GM12878 (cell line): Measurements from ENCODE around the gene EFHD2. TPM values are rescaled to one million over a fixed set of nuclear protein-coding genes. Genes with fewer than 3 reads are reported as not detected.

Source experiments
- ATAC-seq: fragments of 200-7000 bp; cut with Tn5 transposase; 3 replicates; pipeline ENCODE4 v1.9.1; 2020; ENCODE audit warnings: mild to moderate bottlenecking, moderate library complexity
- BruUV-seq: library from RNA; stranded (reverse); fragments of 400-500 nt; replicated peaks from 2 replicates; lab custom pipeline; 2021; lab: Mats Ljungman, UMichigan
- CTCF ChIA-PET: fragments of 300-600 bp; sonication (Branson Sonifier 250); formaldehyde crosslinking; extraction: SDS; loops from one replicate; lab custom pipeline; 2021; ENCODE audit warnings: inconsistent platforms; lab: Yijun Ruan, JAX
- POLR2A ChIA-PET: fragments of 350-600 bp; formaldehyde crosslinking; extraction: SDS; loops from one replicate; lab custom pipeline; 2021; ENCODE audit warnings: inconsistent platforms; lab: Charles Lee
- RAD21 ChIA-PET: fragments of 300-600 bp; sonication (Branson Sonifier 250); formaldehyde crosslinking; loops from one replicate; lab custom pipeline; 2023; ENCODE audit warnings: antibody characterized with exemption; ENCODE audit not compliant: unreplicated experiment; lab: Charles Lee
- SMC1A ChIA-PET: fragments of 300-600 bp; sonication (Branson Sonifier 250); formaldehyde crosslinking; loops from one replicate; lab custom pipeline; 2023; ENCODE audit not compliant: unreplicated experiment, uncharacterized antibody; lab: Charles Lee
- DNase-seq: peaks from one replicate; pipeline ENCODE4 v3.0.0-alpha.2; 2011; ENCODE audit warnings: low read depth, low spot score
- FAIRE-seq: peaks from 3 replicates; lab custom pipeline; 2011; peaks lifted over from hg19 to GRCh38; lab: Jason Lieb, UNC
- H2AFZ ChIP-seq: 2 replicates; pipeline ENCODE4 v1.6.0; 2011; ENCODE audit warnings: low read depth, low read length, control low read depth; ENCODE audit not compliant: control insufficient read depth
- H3K27ac ChIP-seq: 2 replicates; pipeline ENCODE4 v1.5.1; 2011; ENCODE audit warnings: control low read depth; ENCODE audit not compliant: control insufficient read depth, insufficient read depth
- H3K27me3 ChIP-seq, 2 experiments: replicated peaks in 1 of 2; 2 replicates each; pipeline versions ENCODE4 v1.6.0 to v1.6.1; 2011; ENCODE audit warnings: low read length in 1 of 2; ENCODE audit not compliant: control insufficient read depth in 2 of 2, insufficient read depth in 2 of 2
- H3K36me3 ChIP-seq, 2 experiments: 2 replicates each; pipeline ENCODE4 v1.5.1; 2011; ENCODE audit warnings: low read length in 1 of 2; ENCODE audit not compliant: control insufficient read depth in 2 of 2, insufficient read depth in 2 of 2
- H3K4me1 ChIP-seq: 2 replicates; pipeline ENCODE4 v1.6.1; 2011; ENCODE audit warnings: mild to moderate bottlenecking, low read length, moderate library complexity, mixed read lengths; ENCODE audit not compliant: control insufficient read depth, insufficient read depth
- H3K4me2 ChIP-seq: 2 replicates; pipeline ENCODE4 v1.6.0; 2011; ENCODE audit warnings: control low read depth; ENCODE audit not compliant: control insufficient read depth, insufficient read depth
- H3K4me3 ChIP-seq: fragments of 200-600 bp; sonication (generic); 2 replicates; pipeline ENCODE4 v1.5.1; 2016
- H3K79me2 ChIP-seq: 2 replicates; pipeline ENCODE4 v1.6.0; 2011; ENCODE audit warnings: low read length; ENCODE audit not compliant: control insufficient read depth, insufficient read depth
- H3K9ac ChIP-seq: 2 replicates; pipeline ENCODE4 v1.8.0; 2011; ENCODE audit warnings: low read length, control low read depth, mixed read lengths; ENCODE audit not compliant: control insufficient read depth, insufficient read depth
- H3K9me3 ChIP-seq: replicated peaks from 3 replicates; pipeline ENCODE4 v1.5.1; 2011; ENCODE audit warnings: mild to moderate bottlenecking, low read length; ENCODE audit not compliant: control insufficient read depth, insufficient read depth
- H4K20me1 ChIP-seq: 2 replicates; pipeline ENCODE4 v1.6.0; 2011; ENCODE audit not compliant: control insufficient read depth, insufficient read depth
- BRCA1 ChIP-seq: IDR thresholded peaks from 2 replicates; pipeline ENCODE4 v1.6.1; 2011; ENCODE audit warnings: low read depth, low read length, improper control_type of control experiment
- CHD2 ChIP-seq: IDR thresholded peaks from 2 replicates; pipeline ENCODE4 v1.6.1; 2011; ENCODE audit warnings: low read depth, low read length, improper control_type of control experiment, borderline replicate concordance
- FOXK2 ChIP-seq: fragments of 450-650 bp; IDR thresholded peaks from 2 replicates; pipeline ENCODE4 v1.6.1; 2017; ENCODE audit warnings: mild to moderate bottlenecking, moderate library complexity
- MXI1 ChIP-seq: fragments of 150-350 bp; IDR thresholded peaks from 2 replicates; pipeline ENCODE4 v1.6.1; 2011; ENCODE audit warnings: low read depth, mild to moderate bottlenecking, inconsistent platforms, low read length, improper control_type of control experiment
- NFXL1 ChIP-seq: fragments of 450-650 bp; IDR thresholded peaks from 2 replicates; pipeline ENCODE4 v1.6.1; 2017; ENCODE audit warnings: antibody characterized with exemption, mild to moderate bottlenecking, borderline replicate concordance
- RAD51 ChIP-seq: fragments of 450-650 bp; IDR thresholded peaks from 2 replicates; pipeline ENCODE4 v1.6.1; 2016; ENCODE audit warnings: moderate library complexity, mild to moderate bottlenecking, inconsistent platforms
- STAT1 ChIP-seq: fragments of 450-650 bp; conservative IDR thresholded peaks from 2 replicates; pipeline ENCODE4 v1.6.1; 2014; ENCODE audit warnings: antibody characterized with exemption, mild to moderate bottlenecking
- WGBS: methylation state at CpG from one replicate; pipeline ENCODE4 v1.1.6; 2016; ENCODE audit warnings: low lambda C conversion rate; ENCODE audit not compliant: insufficient replicate concordance, insufficient coverage; ENCODE audit errors: missing lambda C conversion rate; 5-methylcytosine and 5-hydroxymethylcytosine counted together
- in situ Hi-C: fragments of 300-500 bp; cut with MboI; formaldehyde crosslinking; loops from 9 replicates; pipeline ENCODE4 v1.14.3; 2018; ENCODE audit warnings: mixed read lengths
- intact Hi-C: fragments of 100-400 bp; cut with micrococcal nuclease; formaldehyde crosslinking; loops from one replicate; pipeline ENCODE4 v1.14.2; 2022; ENCODE audit not compliant: unreplicated experiment
- polyA plus RNA-seq, 11 experiments: library from polyadenylated mRNA; depleted of rRNA in 4 of 11; unstranded in 6 of 11; stranded (reverse) in 5 of 11; fragments of >200 nt; fragmentation: Nextera tagmentation in 4 of 11; fragmentation: Illumina TruSeq in 1 of 11; extraction: Ambion mirVana in 4 of 11; extraction: Trizol in 1 of 11; gene quantifications; 1 replicate in 1 of 11; 2 replicates in 10 of 11; pipeline versions ENCODE4 v1.2.1 to v1.2.3, GENCODE V29; 2011 to 2016; ENCODE audit warnings: inconsistent platforms in 2 of 11, missing spikeins in 2 of 11, low read depth in 1 of 11
- total RNA-seq, 4 experiments: library from RNA; depleted of rRNA in 3 of 4; stranded (reverse); fragments of >200 nt in 3 of 4; fragmentation: Illumina TruSeq in 1 of 4; extraction: Trizol in 1 of 4; gene quantifications; 2 replicates each; pipeline versions ENCODE4 v1.2.1 to v1.2.3, GENCODE V29; 2013 to 2021
- TF ChIP-seq, protein P1 (sequence below): fragments of 450-650 bp; IDR thresholded peaks from 2 replicates; pipeline ENCODE4 v1.6.1; 2017; ENCODE audit warnings: borderline replicate concordance
- TF ChIP-seq, protein P2 (sequence below): IDR thresholded peaks from 2 replicates; pipeline ENCODE4 v1.6.1; 2012; ENCODE audit warnings: low read depth, low read length, improper control_type of control experiment

The EFHD2 gene
- total and polyA plus RNA-seq, 10 of the 15 experiments (the other 5 are each of a cell fraction or from before 2014, with no cell fraction given): 4.0 to 114 (median 66.1) TPM

DNA sequence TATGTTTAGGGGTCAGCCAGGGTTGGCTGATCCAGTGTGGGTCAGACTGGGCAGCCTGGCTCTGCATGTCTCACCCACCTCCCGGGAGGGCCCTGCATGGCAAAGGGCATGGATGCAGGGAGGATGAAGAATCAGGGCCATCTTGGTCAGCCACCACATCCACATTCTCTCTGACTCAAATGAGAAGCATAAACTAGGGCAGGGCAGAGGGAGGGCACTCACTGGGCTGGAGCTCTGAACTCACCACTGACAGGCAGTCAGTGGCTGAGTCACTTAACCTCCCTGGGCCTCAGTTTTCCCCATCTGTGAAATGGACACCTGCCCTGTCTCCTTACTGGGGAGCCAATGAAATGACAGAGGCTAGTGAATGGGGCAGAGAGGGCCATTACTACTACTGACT is 42.5 kb downstream of the EFHD2 start:
- in situ Hi-C loops (no loop called here), intact Hi-C loops (no loop called here)
- RAD21 ChIA-PET: no interaction called here
- H3K36me3 ChIP-seq: no peaks in the 10 kb centered on the region
- H3K79me2 ChIP-seq: no peaks in the 10 kb centered on the region
- no peaks in the 10 kb centered on the region for H4K20me1 ChIP-seq
- ATAC-seq: no peak
- no peak for FAIRE-seq
- BruUV-seq: no TSS peak
- no peaks in the 10 kb centered on the region for H3K27me3 ChIP-seq
- no peak overlapping the region for H3K27ac ChIP-seq
- H2AFZ ChIP-seq: no peak overlapping the region
- CTCF ChIA-PET: no interaction called here
- no peak for DNase-seq
- POLR2A ChIA-PET: interaction anchor here (0.6 kb wide), 1 partner anchor 171 kb away, joined by 6 read pairs; no protein-coding TSS in a partner anchor
- H3K4me2 ChIP-seq: no peak overlapping the region
- SMC1A ChIA-PET: no interaction called here
- WGBS: 91% methylated on average over 1 of the region's 1 CpG
- no peak overlapping the region for H3K9ac ChIP-seq
- TF ChIP-seq CHD2 (no peak), FOXK2 (no peak), BRCA1 (no peak), NFXL1 (no peak), RAD51 (no peak), MXI1 (no peak), STAT1 (no peak)
- TF ChIP-seq, protein P1, sequence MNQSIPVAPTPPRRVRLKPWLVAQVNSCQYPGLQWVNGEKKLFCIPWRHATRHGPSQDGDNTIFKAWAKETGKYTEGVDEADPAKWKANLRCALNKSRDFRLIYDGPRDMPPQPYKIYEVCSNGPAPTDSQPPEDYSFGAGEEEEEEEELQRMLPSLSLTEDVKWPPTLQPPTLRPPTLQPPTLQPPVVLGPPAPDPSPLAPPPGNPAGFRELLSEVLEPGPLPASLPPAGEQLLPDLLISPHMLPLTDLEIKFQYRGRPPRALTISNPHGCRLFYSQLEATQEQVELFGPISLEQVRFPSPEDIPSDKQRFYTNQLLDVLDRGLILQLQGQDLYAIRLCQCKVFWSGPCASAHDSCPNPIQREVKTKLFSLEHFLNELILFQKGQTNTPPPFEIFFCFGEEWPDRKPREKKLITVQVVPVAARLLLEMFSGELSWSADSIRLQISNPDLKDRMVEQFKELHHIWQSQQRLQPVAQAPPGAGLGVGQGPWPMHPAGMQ: no peak
- TF ChIP-seq, protein P2, sequence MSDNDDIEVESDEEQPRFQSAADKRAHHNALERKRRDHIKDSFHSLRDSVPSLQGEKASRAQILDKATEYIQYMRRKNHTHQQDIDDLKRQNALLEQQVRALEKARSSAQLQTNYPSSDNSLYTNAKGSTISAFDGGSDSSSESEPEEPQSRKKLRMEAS: no peak
- peaks cover 4% of the 10 kb centered on the region for H3K4me1 ChIP-seq
- no peak overlapping the region for H3K4me3 ChIP-seq
- no peaks in the 10 kb centered on the region; the same call in 2 of the 3 replicates for H3K9me3 ChIP-seq
